ENCODE data around the gene MAP6.

DNA sequence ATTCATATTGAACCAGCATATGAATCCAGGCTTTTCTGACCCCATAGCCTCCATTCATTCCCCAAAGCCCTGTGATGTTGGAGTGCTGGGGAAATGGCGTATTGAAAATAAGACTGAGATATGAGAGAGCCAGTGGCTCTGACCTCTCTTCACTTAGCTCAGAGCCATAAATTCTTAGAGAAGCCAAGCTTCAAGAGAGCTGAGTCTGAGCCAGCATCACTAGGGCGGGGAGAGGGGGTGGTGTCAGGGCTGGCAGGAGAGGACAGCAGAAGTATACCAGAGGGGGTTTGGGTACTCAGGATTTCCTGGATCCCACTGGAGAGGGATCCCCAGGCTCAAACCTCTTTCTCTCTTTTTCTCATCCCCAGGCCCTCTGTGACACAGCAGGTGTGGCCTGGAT, 32.1 kb upstream of the MAP6 start:
- TF ChIP-seq JUNB (IDR thresholded peaks at IDR 0.05; ENCODE audit: unreplicated experiment) (no peak), POLR2AphosphoS5 (IDR thresholded peaks at IDR 0.05; ENCODE audit: low read depth) (no peak), REST (IDR thresholded peaks at IDR 0.05; ENCODE audit: unreplicated experiment) (no peak), EZH2 (IDR thresholded peaks at IDR 0.05; ENCODE audit: low read depth, unreplicated experiment) (no peak)
- TF ChIP-seq, protein P1, sequence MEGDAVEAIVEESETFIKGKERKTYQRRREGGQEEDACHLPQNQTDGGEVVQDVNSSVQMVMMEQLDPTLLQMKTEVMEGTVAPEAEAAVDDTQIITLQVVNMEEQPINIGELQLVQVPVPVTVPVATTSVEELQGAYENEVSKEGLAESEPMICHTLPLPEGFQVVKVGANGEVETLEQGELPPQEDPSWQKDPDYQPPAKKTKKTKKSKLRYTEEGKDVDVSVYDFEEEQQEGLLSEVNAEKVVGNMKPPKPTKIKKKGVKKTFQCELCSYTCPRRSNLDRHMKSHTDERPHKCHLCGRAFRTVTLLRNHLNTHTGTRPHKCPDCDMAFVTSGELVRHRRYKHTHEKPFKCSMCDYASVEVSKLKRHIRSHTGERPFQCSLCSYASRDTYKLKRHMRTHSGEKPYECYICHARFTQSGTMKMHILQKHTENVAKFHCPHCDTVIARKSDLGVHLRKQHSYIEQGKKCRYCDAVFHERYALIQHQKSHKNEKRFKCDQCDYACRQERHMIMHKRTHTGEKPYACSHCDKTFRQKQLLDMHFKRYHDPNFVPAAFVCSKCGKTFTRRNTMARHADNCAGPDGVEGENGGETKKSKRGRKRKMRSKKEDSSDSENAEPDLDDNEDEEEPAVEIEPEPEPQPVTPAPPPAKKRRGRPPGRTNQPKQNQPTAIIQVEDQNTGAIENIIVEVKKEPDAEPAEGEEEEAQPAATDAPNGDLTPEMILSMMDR (conservative IDR thresholded peaks at IDR 0.05; ENCODE audit: low read depth in 2 of 2): no peak
